ENCODE measurements around the gene WTAP. TPM values are rescaled to one million over a fixed set of nuclear protein-coding genes. Genes with fewer than 3 reads are reported as not detected.
A peak's percentile ranks its signal among the peaks of the same experiment; 100 is the strongest.

The WTAP gene
- total RNA-seq, 1 donor = 267 TPM

GRCh38 chr6:159760602-159761057 lies 33.3 kb downstream of the WTAP start:
- Histone ChIP-seq H3K9me3 (ENCODE audit: low read depth, low read length) (no peaks in the 10 kb centered on the region), H3K4me1 (ENCODE audit: insufficient read depth, low read length) (peaks cover 23% of the 10 kb centered on the region), H3K27me3 (ENCODE audit: insufficient read depth, low read length) (no peaks in the 10 kb centered on the region), H3K4me3 (ENCODE audit: low read length) (no peak overlapping the region)

GRCh38 chr6:159761129-159761872 lies 34.0 kb downstream of the WTAP start:
- no peaks in the 10 kb centered on the region for H3K27me3 ChIP-seq (ENCODE audit: insufficient read depth, low read length)
- H3K4me1 ChIP-seq (ENCODE audit: insufficient read depth, low read length) = peaks cover 23% of the 10 kb centered on the region
- no peaks in the 10 kb centered on the region for H3K9me3 ChIP-seq (ENCODE audit: low read depth, low read length)
- peak overlapping the region; percentile 98 for H3K4me3 ChIP-seq (ENCODE audit: low read length)

- Histone ChIP-seq H3K4me1 (ENCODE audit: insufficient read depth, low read length) (peaks cover 23% of the 10 kb centered on the region), H3K27me3 (ENCODE audit: insufficient read depth, low read length) (no peaks in the 10 kb centered on the region), H3K9me3 (ENCODE audit: low read depth, low read length) (no peaks in the 10 kb centered on the region), H3K4me3 (ENCODE audit: low read length) (peak within 1 kb of the TSS; percentile 98)
These were observed 34.8 kb downstream of the WTAP start, which contains the start of gene ACAT2 for GRCh38 chr6:159761873-159762680. Gene ACAT2, plus strand, starts transcription at chr6:159762045. Its CDS starts 43 bp downstream, at chr6:159762088.

- Histone ChIP-seq H3K9me3 (ENCODE audit: low read depth, low read length) (no peaks in the 10 kb centered on the region), H3K4me1 (ENCODE audit: insufficient read depth, low read length) (peaks cover 23% of the 10 kb centered on the region), H3K27me3 (ENCODE audit: insufficient read depth, low read length) (no peaks in the 10 kb centered on the region), H3K4me3 (ENCODE audit: low read length) (peak overlapping the region; percentile 98)
These were observed 35.5 kb downstream of the WTAP start for GRCh38 chr6:159762681-159763293.

GRCh38 chr6:159766906-159767305 lies 39.6 kb downstream of the WTAP start:
- Histone ChIP-seq H3K27me3 (ENCODE audit: insufficient read depth, low read length) (no peaks in the 10 kb centered on the region), H3K9me3 (ENCODE audit: low read depth, low read length) (no peaks in the 10 kb centered on the region), H3K4me1 (ENCODE audit: insufficient read depth, low read length) (peaks cover 9% of the 10 kb centered on the region)

GRCh38 chr6:159769470-159769869 lies 42.2 kb downstream of the WTAP start:
- Histone ChIP-seq H3K9me3 (ENCODE audit: low read depth, low read length) (no peaks in the 10 kb centered on the region), H3K4me3 (ENCODE audit: low read length) (no peak overlapping the region), H3K27me3 (ENCODE audit: insufficient read depth, low read length) (no peaks in the 10 kb centered on the region), H3K4me1 (ENCODE audit: insufficient read depth, low read length) (no peaks in the 10 kb centered on the region)

More at GRCh38 chr6:159766906-159767305, 39.6 kb downstream of the WTAP start:
- H3K4me3 ChIP-seq (ENCODE audit: low read length) = no peak overlapping the region

GRCh38 chr6:159772196-159772595 lies 44.9 kb downstream of the WTAP start:
- Histone ChIP-seq H3K4me3 (ENCODE audit: low read length) (no peak overlapping the region), H3K4me1 (ENCODE audit: insufficient read depth, low read length) (no peaks in the 10 kb centered on the region), H3K27me3 (ENCODE audit: insufficient read depth, low read length) (no peaks in the 10 kb centered on the region), H3K9me3 (ENCODE audit: low read depth, low read length) (no peaks in the 10 kb centered on the region)

GRCh38 chr6:159777240-159777904 lies 50.1 kb downstream of the WTAP start:
- Histone ChIP-seq H3K27me3 (ENCODE audit: insufficient read depth, low read length) (no peaks in the 10 kb centered on the region), H3K4me3 (ENCODE audit: low read length) (no peak overlapping the region), H3K4me1 (ENCODE audit: insufficient read depth, low read length) (no peaks in the 10 kb centered on the region), H3K9me3 (ENCODE audit: low read depth, low read length) (no peaks in the 10 kb centered on the region)

- Histone ChIP-seq H3K4me3 (ENCODE audit: low read length) (no peak overlapping the region), H3K27me3 (ENCODE audit: insufficient read depth, low read length) (no peaks in the 10 kb centered on the region), H3K9me3 (ENCODE audit: low read depth, low read length) (no peaks in the 10 kb centered on the region), H3K4me1 (ENCODE audit: insufficient read depth, low read length) (no peaks in the 10 kb centered on the region)
These were observed 50.8 kb downstream of the WTAP start for GRCh38 chr6:159778131-159778530.

GRCh38 chr6:159778542-159779103 lies 51.3 kb downstream of the WTAP start:
- Histone ChIP-seq H3K4me1 (ENCODE audit: insufficient read depth, low read length) (no peaks in the 10 kb centered on the region), H3K4me3 (ENCODE audit: low read length) (no peak overlapping the region), H3K27me3 (ENCODE audit: insufficient read depth, low read length) (no peaks in the 10 kb centered on the region), H3K9me3 (ENCODE audit: low read depth, low read length) (no peaks in the 10 kb centered on the region)

- Histone ChIP-seq H3K27me3 (ENCODE audit: insufficient read depth, low read length) (no peaks in the 10 kb centered on the region), H3K4me1 (ENCODE audit: insufficient read depth, low read length) (peaks cover 33% of the 10 kb centered on the region), H3K4me3 (ENCODE audit: low read length) (peak overlapping the region; percentile 89), H3K9me3 (ENCODE audit: low read depth, low read length) (no peaks in the 10 kb centered on the region)
These were observed 61.0 kb downstream of the WTAP start for GRCh38 chr6:159788276-159788675.

GRCh38 chr6:159788753-159789376 lies 61.6 kb downstream of the WTAP start:
- H3K4me3 ChIP-seq (ENCODE audit: low read length) = peak overlapping the region; percentile 89
- H3K4me1 ChIP-seq (ENCODE audit: insufficient read depth, low read length) = peaks cover 33% of the 10 kb centered on the region
- H3K9me3 ChIP-seq (ENCODE audit: low read depth, low read length) = no peaks in the 10 kb centered on the region
- H3K27me3 ChIP-seq (ENCODE audit: insufficient read depth, low read length) = no peaks in the 10 kb centered on the region

GRCh38 chr6:159789377-159790148 lies 62.3 kb downstream of the WTAP start, which contains the start of gene TCP1:
Gene TCP1, minus strand, starts transcription at chr6:159789602. Its CDS starts 134 bp downstream, at chr6:159789468.
- Histone ChIP-seq H3K4me3 (ENCODE audit: low read length) (peak within 1 kb of the TSS; percentile 89), H3K9me3 (ENCODE audit: low read depth, low read length) (no peaks in the 10 kb centered on the region), H3K4me1 (ENCODE audit: insufficient read depth, low read length) (peaks cover 33% of the 10 kb centered on the region), H3K27me3 (ENCODE audit: insufficient read depth, low read length) (no peaks in the 10 kb centered on the region)

Measured in mononuclear cell (primary cell).